ENCODE measurements around the gene NDC80. TPM values are rescaled to one million over a fixed set of nuclear protein-coding genes. Genes with fewer than 3 reads are reported as not detected.
A peak's percentile ranks its signal among the peaks of the same experiment; 100 is the strongest.
"Not testable (repeated sequence)": the region's sequence is repeated elsewhere in the genome, so short reads cannot be mapped to it uniquely, and the experiment has no call there.

The NDC80 gene
- 1 to 10 TPM in 1 of 2 donors, under 1 TPM in 1; 0.29 to 2.4 TPM for total RNA-seq
- 1 to 10 TPM; 1.4 to 1.9 TPM for polyA plus RNA-seq
- long read RNA-seq, donor 1, partial matches to known transcripts, result 0 of 1 reads
- long read RNA-seq, donor 1, other reads (novel, unspliced or antisense), result 0 of 1 reads
- long read RNA-seq, donor 2, partial matches to known transcripts, result 0 of 1 reads
- long read RNA-seq, donor 2, other reads (novel, unspliced or antisense), result 1 of 1 reads

- Histone ChIP-seq H3K4me1 (ENCODE audit: control insufficient read depth in 1 of 2, insufficient read depth in 2 of 2, low read length in 2 of 2) (peaks cover 0 to 3% of the 10 kb centered on the region in 2 donors), H3K4me3 (ENCODE audit: low read length in 2 of 2) (peak within 1 kb of the TSS; percentile 47 to 57), H3K27me3 (ENCODE audit: control insufficient read depth in 1 of 2, insufficient read depth in 2 of 2, low read length in 1 of 2) (no peaks in the 10 kb centered on the region), H3K9me3 (ENCODE audit: control insufficient read depth, low read length) (no peaks in the 10 kb centered on the region), H3K36me3 (ENCODE audit: control insufficient read depth in 1 of 2, insufficient read depth in 2 of 2, low read length in 1 of 2) (no peaks in the 10 kb centered on the region), H3K27ac (ENCODE audit: low read depth in 1 of 2, low read length in 2 of 2) (peak within 1 kb of the TSS; percentile 68 to 96)
- 0% methylated on average over 55 of the region's 55 CpGs for WGBS, 2 donors
- ATAC-seq (ENCODE audit: low FRiP score) (peak; percentile 96), DNase-seq (peak; percentile 90 to 95)
- intact Hi-C loops (cut with DNase I), result loop anchor here (5.0 to 10.0 kb wide), 2 partner anchors 73 to 81 kb away; no protein-coding TSS in a partner anchor
Measured at GRCh38 chr18:2571200-2572170, at the start of gene NDC80, which contains the start of gene METTL4. TSS of gene NDC80 (plus strand) at chr18:2571557. CDS start at chr18:2572986, 1,429 bp downstream. TSS of gene METTL4 (minus strand) at chr18:2571505. CDS start at chr18:2567216, 4,289 bp downstream.

GRCh38 chr18:2522112-2522511 is 49.2 kb upstream of the NDC80 start:
- no peaks in the 10 kb centered on the region for H3K9me3 ChIP-seq (ENCODE audit: control insufficient read depth, low read length)
- intact Hi-C loops (cut with DNase I), result no loop called here
- H3K27ac ChIP-seq (ENCODE audit: low read depth in 1 of 2, low read length in 2 of 2), result no peak overlapping the region
- H3K4me3 ChIP-seq (ENCODE audit: low read length in 2 of 2), result no peak overlapping the region
- no peaks in the 10 kb centered on the region for H3K27me3 ChIP-seq (ENCODE audit: control insufficient read depth in 1 of 2, insufficient read depth in 2 of 2, low read length in 1 of 2)
- DNase-seq, result no peak
- no peak for ATAC-seq (ENCODE audit: low FRiP score)
- no peaks in the 10 kb centered on the region for H3K4me1 ChIP-seq (ENCODE audit: control insufficient read depth in 1 of 2, insufficient read depth in 2 of 2, low read length in 2 of 2)
- peaks cover 0 to 2% of the 10 kb centered on the region in 2 donors for H3K36me3 ChIP-seq (ENCODE audit: control insufficient read depth in 1 of 2, insufficient read depth in 2 of 2, low read length in 1 of 2)
- WGBS, 2 donors, result 66 to 79% methylated on average over 4 of the region's 4 CpGs

DNA sequence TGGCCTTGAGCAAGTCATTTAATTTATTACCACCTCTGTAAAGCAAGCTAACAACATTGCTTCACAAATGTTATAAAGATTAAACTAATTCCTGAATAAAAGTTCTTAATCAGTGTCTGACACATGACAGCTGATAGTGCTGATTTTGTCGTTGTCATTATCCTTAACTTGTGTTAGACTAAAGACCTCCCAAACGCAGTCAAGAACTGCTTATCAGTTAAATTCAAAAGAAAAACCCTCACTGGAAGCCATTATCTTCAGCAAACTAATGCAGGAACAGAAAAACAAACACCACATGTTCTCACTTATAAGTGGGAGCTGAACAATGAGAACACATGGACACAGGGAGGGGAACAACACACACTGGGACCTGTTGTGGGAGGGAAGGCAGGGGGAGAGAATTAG is 46.6 kb upstream of the NDC80 start:
- H3K27ac ChIP-seq (ENCODE audit: low read depth in 1 of 2, low read length in 2 of 2); H3K9me3 ChIP-seq (ENCODE audit: control insufficient read depth, low read length); DNase-seq; ATAC-seq (ENCODE audit: low FRiP score); intact Hi-C loops (cut with DNase I); H3K36me3 ChIP-seq (ENCODE audit: control insufficient read depth in 1 of 2, insufficient read depth in 2 of 2, low read length in 1 of 2); H3K4me3 ChIP-seq (ENCODE audit: low read length in 2 of 2); H3K4me1 ChIP-seq (ENCODE audit: control insufficient read depth in 1 of 2, insufficient read depth in 2 of 2, low read length in 2 of 2); H3K27me3 ChIP-seq (ENCODE audit: control insufficient read depth in 1 of 2, insufficient read depth in 2 of 2, low read length in 1 of 2): not testable (repeated sequence)
- 9 to 18% methylated on average over 2 of the region's 2 CpGs for WGBS, 2 donors

DNA sequence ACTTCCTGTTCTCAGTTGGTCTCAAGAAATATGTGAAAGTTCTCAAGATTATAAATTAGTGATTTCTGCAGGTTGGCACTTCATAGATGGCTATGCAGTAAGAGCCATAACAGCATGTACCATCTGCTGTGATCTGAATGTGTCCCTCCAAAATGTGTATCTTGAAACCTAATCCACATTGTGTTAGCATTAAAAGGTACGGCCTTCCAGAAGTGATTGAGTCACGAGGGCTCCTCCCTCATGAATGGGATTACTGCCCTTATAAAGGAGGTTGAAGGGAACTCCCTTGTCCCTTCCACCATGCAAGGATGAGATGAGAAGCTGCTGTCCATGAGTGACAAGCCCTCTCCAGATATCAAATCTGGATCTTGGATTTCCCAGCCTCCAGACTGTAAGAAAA is 45.0 kb upstream of the NDC80 start:
- Histone ChIP-seq H3K9me3 (ENCODE audit: control insufficient read depth, low read length) (no peaks in the 10 kb centered on the region), H3K27me3 (ENCODE audit: control insufficient read depth in 1 of 2, insufficient read depth in 2 of 2, low read length in 1 of 2) (no peaks in the 10 kb centered on the region), H3K4me3 (ENCODE audit: low read length in 2 of 2) (no peak overlapping the region), H3K27ac (ENCODE audit: low read depth in 1 of 2, low read length in 2 of 2) (no peak overlapping the region), H3K4me1 (ENCODE audit: control insufficient read depth in 1 of 2, insufficient read depth in 2 of 2, low read length in 2 of 2) (no peaks in the 10 kb centered on the region), H3K36me3 (ENCODE audit: control insufficient read depth in 1 of 2, insufficient read depth in 2 of 2, low read length in 1 of 2) (peaks cover 0 to 2% of the 10 kb centered on the region in 2 donors)
- DNase-seq (no peak), ATAC-seq (ENCODE audit: low FRiP score) (no peak)
- intact Hi-C loops (cut with DNase I), result no loop called here
- WGBS, 2 donors, result 65 to 79% methylated on average over 2 of the region's 2 CpGs

DNA sequence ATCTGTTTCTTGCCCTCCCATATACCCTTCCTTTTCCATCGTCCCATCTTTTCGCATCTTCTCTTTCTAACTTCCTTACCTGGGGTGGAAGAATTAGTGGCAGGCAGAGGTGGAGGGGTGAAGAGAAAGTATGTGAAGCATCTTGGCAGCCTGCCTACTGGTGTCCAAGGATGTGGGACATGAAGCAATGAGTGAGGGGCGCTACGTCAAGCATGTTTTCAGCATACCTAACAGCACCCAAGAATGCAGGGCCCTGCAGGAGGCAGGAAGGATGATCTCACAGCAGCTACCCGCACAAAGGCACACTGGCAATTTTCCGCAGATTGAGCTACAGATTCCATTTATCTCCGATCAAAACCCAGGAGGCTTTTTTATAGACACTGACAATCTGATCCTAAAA is 42.2 kb upstream of the NDC80 start:
- no peak for DNase-seq
- no peaks in the 10 kb centered on the region for H3K4me1 ChIP-seq (ENCODE audit: control insufficient read depth in 1 of 2, insufficient read depth in 2 of 2, low read length in 2 of 2)
- no peaks in the 10 kb centered on the region for H3K9me3 ChIP-seq (ENCODE audit: control insufficient read depth, low read length)
- H3K4me3 ChIP-seq (ENCODE audit: low read length in 2 of 2), result no peak overlapping the region
- H3K27ac ChIP-seq (ENCODE audit: low read depth in 1 of 2, low read length in 2 of 2), result no peak overlapping the region
- intact Hi-C loops (cut with DNase I), result no loop called here
- no peak for ATAC-seq (ENCODE audit: low FRiP score)
- H3K27me3 ChIP-seq (ENCODE audit: control insufficient read depth in 1 of 2, insufficient read depth in 2 of 2, low read length in 1 of 2), result no peaks in the 10 kb centered on the region
- H3K36me3 ChIP-seq (ENCODE audit: control insufficient read depth in 1 of 2, insufficient read depth in 2 of 2, low read length in 1 of 2), result peaks cover 0 to 2% of the 10 kb centered on the region in 2 donors
- 91 to 93% methylated on average over 7 of the region's 7 CpGs for WGBS, 2 donors

DNA sequence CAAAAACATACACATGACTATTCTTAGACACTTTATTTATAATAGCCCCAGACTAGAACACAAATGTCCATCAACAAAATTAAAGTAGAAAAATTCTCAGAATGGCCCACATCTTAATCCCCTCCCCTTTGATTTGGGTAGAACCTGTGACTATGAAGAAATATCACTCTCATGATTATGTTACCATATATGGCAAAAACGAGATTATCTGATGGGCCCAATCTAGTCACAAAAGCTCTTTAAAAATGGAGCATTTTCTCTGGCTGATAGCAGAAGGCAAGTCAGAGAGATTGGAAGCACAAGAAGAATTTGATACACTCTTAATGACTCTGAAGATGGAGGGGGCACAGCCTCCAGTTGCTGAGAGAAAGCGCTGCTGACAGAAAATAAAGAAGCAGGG is 39.6 kb upstream of the NDC80 start:
- H3K27ac ChIP-seq (ENCODE audit: low read depth in 1 of 2, low read length in 2 of 2), result no peak overlapping the region
- no peak overlapping the region for H3K4me3 ChIP-seq (ENCODE audit: low read length in 2 of 2)
- no peaks in the 10 kb centered on the region for H3K36me3 ChIP-seq (ENCODE audit: control insufficient read depth in 1 of 2, insufficient read depth in 2 of 2, low read length in 1 of 2)
- intact Hi-C loops (cut with DNase I), result no loop called here
- ATAC-seq (ENCODE audit: low FRiP score), result no peak
- no peaks in the 10 kb centered on the region for H3K4me1 ChIP-seq (ENCODE audit: control insufficient read depth in 1 of 2, insufficient read depth in 2 of 2, low read length in 2 of 2)
- H3K9me3 ChIP-seq (ENCODE audit: control insufficient read depth, low read length), result no peaks in the 10 kb centered on the region
- 87 to 88% methylated on average over 2 of the region's 2 CpGs for WGBS, 2 donors
- no peaks in the 10 kb centered on the region for H3K27me3 ChIP-seq (ENCODE audit: control insufficient read depth in 1 of 2, insufficient read depth in 2 of 2, low read length in 1 of 2)
- DNase-seq, result no peak

DNA sequence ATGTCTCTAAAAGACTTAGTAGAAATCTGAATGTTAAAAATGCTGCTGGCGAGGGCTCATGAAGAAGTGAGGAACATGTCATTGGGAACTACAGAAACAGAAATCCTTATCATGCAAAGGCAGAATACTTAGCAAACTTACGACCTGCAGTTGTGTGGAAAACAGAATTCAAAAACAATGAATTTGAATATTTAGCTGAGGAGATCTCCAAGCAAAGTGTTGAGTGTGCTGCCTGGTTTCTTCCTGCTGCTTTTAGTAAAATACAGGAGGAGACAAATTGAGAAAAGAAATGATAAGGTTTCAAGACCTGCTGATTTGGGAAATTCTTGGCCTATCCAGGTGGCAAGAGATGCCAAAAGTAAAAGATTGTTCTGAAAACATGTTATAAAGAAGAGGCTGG is 38.6 kb upstream of the NDC80 start:
- no peaks in the 10 kb centered on the region for H3K36me3 ChIP-seq (ENCODE audit: control insufficient read depth in 1 of 2, insufficient read depth in 2 of 2, low read length in 1 of 2)
- H3K27me3 ChIP-seq (ENCODE audit: control insufficient read depth in 1 of 2, insufficient read depth in 2 of 2, low read length in 1 of 2), result no peaks in the 10 kb centered on the region
- no peaks in the 10 kb centered on the region for H3K9me3 ChIP-seq (ENCODE audit: control insufficient read depth, low read length)
- no peak overlapping the region for H3K27ac ChIP-seq (ENCODE audit: low read depth in 1 of 2, low read length in 2 of 2)
- H3K4me1 ChIP-seq (ENCODE audit: control insufficient read depth in 1 of 2, insufficient read depth in 2 of 2, low read length in 2 of 2), result no peaks in the 10 kb centered on the region
- ATAC-seq (ENCODE audit: low FRiP score) (no peak), DNase-seq (no peak)
- intact Hi-C loops (cut with DNase I), result no loop called here
- H3K4me3 ChIP-seq (ENCODE audit: low read length in 2 of 2), result no peak overlapping the region
- 97 to 100% methylated on average over 2 of the region's 2 CpGs for WGBS, 2 donors

- no peak overlapping the region for H3K27ac ChIP-seq (ENCODE audit: low read depth in 1 of 2, low read length in 2 of 2)
- intact Hi-C loops (cut with DNase I), result no loop called here
- no peaks in the 10 kb centered on the region for H3K4me1 ChIP-seq (ENCODE audit: control insufficient read depth in 1 of 2, insufficient read depth in 2 of 2, low read length in 2 of 2)
- no peak for DNase-seq
- H3K36me3 ChIP-seq (ENCODE audit: control insufficient read depth in 1 of 2, insufficient read depth in 2 of 2, low read length in 1 of 2), result no peaks in the 10 kb centered on the region
- no peak overlapping the region for H3K4me3 ChIP-seq (ENCODE audit: low read length in 2 of 2)
- H3K9me3 ChIP-seq (ENCODE audit: control insufficient read depth, low read length), result no peaks in the 10 kb centered on the region
- no peak for ATAC-seq (ENCODE audit: low FRiP score)
- no peaks in the 10 kb centered on the region for H3K27me3 ChIP-seq (ENCODE audit: control insufficient read depth in 1 of 2, insufficient read depth in 2 of 2, low read length in 1 of 2)
- WGBS, 2 donors, result 92 to 99% methylated on average over 1 of the region's 1 CpG
Measured at GRCh38 chr18:2534906-2535305, 36.5 kb upstream of the NDC80 start.

All from aorta (tissue), 5 donors.